ENCODE results near the gene RAB10. TPM values are rescaled to one million over a fixed set of nuclear protein-coding genes. Genes with fewer than 3 reads are reported as not detected.

The RAB10 gene
- polyA plus RNA-seq, 1 donor from 2014 or later, result 169 TPM

DNA sequence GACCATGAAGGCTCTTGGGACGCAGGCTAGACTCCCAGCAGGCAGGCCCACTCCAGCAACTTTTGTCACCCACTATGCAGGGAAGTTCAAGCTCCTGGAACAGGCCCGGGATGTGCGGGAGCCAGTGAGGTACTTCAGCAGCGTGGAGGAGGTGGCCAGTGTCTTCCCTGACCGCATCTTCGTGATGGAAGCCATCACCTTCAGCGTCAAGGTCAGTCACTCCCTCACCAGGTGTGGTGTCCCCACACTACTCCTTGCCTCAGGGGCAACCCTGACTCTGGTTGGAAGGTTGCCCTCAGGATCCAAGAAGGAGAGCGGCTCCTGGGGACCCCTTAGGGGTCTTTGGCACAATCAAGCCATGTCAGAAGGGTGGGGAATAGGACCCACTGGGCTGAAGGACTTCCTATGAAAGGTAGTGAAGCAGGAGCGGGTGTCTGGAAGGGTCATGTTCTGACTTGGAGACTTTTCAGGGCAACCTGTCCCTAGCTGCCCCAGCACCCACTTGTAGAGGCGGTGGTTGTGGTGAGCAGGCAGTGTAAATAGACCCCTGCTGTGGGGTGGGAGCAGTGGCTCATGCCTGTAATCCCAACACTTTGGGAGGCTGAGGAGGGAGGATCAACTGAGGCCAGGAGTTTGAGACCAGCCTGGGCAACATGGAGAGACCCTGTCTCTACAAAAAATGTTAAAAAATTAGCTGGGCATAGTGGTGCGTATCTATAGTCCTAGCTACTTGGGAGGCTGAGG, 149.2 kb downstream of the RAB10 start:
- H3K27me3 ChIP-seq (ENCODE audit: insufficient read depth, low read depth, low read length), result no peaks in the 10 kb centered on the region
- no peaks in the 10 kb centered on the region for H3F3A ChIP-seq (ENCODE audit: insufficient read depth, low read length, poor library complexity, severe bottlenecking)
- H4K20me1 ChIP-seq (ENCODE audit: insufficient read depth), result no peaks in the 10 kb centered on the region
- no peaks in the 10 kb centered on the region for H3K36me3 ChIP-seq (ENCODE audit: insufficient read depth, low read length)
- H2AFZ ChIP-seq (ENCODE audit: low read depth, low read length), result no peak overlapping the region
- no peak overlapping the region for H3K4me2 ChIP-seq (ENCODE audit: low read length)
- no peaks in the 10 kb centered on the region for H3K79me2 ChIP-seq (replicated peaks; ENCODE audit: insufficient read depth, low read length)
- no peak overlapping the region for H3K9ac ChIP-seq (ENCODE audit: low read length)
- no peaks in the 10 kb centered on the region for H3K9me3 ChIP-seq (ENCODE audit: low read length)
- TF ChIP-seq EP300 (conservative IDR thresholded peaks at IDR 0.05; ENCODE audit: poor library complexity, severe bottlenecking) (no peak), POLR2AphosphoS5 (IDR thresholded peaks at IDR 0.05) (no peak), RAD21 (conservative IDR thresholded peaks at IDR 0.05) (no peak), SMC3 (conservative IDR thresholded peaks at IDR 0.05; ENCODE audit: poor library complexity) (no peak), EZH2 (IDR thresholded peaks at IDR 0.05; ENCODE audit: borderline replicate concordance, insufficient read depth, low read length, poor library complexity, severe bottlenecking) (no peak)
- H3K9me2 ChIP-seq (ENCODE audit: insufficient read depth, low read length), result no peaks in the 10 kb centered on the region
- no peak overlapping the region for H3K4me3 ChIP-seq (ENCODE audit: low read length)
- H3K27ac ChIP-seq (ENCODE audit: low read length), result no peak overlapping the region

DNA sequence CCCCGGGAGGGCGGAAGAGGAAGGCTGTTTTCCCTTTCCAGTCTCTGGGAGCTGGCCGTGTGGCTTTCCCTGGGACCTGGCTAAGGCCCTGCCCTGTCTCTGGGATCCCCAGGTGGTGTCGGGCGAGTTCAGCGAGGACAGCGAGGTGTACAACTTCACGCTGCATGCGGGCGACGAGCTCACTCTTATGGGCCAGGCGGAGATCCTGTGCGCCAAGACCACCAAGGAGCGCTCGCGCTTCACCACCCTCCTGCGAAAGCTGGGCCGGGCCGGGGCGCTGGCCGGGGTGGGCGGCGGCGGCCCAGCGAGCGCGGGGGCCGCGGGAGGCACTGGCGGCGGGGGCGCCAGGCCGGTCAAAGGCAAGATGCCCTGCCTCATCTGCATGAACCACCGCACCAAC, 150.2 kb downstream of the RAB10 start:
- H3K9ac ChIP-seq (ENCODE audit: low read length), result no peak overlapping the region
- H3F3A ChIP-seq (ENCODE audit: insufficient read depth, low read length, poor library complexity, severe bottlenecking), result no peaks in the 10 kb centered on the region
- H3K4me3 ChIP-seq (ENCODE audit: low read length), result no peak overlapping the region
- no peaks in the 10 kb centered on the region for H3K79me2 ChIP-seq (replicated peaks; ENCODE audit: insufficient read depth, low read length)
- H2AFZ ChIP-seq (ENCODE audit: low read depth, low read length), result no peak overlapping the region
- no peaks in the 10 kb centered on the region for H4K20me1 ChIP-seq (ENCODE audit: insufficient read depth)
- no peaks in the 10 kb centered on the region for H3K9me2 ChIP-seq (ENCODE audit: insufficient read depth, low read length)
- H3K4me2 ChIP-seq (ENCODE audit: low read length), result no peak overlapping the region
- H3K36me3 ChIP-seq (ENCODE audit: insufficient read depth, low read length), result no peaks in the 10 kb centered on the region
- TF ChIP-seq EZH2 (IDR thresholded peaks at IDR 0.05; ENCODE audit: borderline replicate concordance, insufficient read depth, low read length, poor library complexity, severe bottlenecking) (no peak), MXI1 (conservative IDR thresholded peaks at IDR 0.05; ENCODE audit: poor library complexity, severe bottlenecking) (no peak), EP300 (conservative IDR thresholded peaks at IDR 0.05; ENCODE audit: poor library complexity, severe bottlenecking) (no peak), TAF1 (IDR thresholded peaks at IDR 0.05; ENCODE audit: low read depth) (no peak)
- TF ChIP-seq, protein P1, sequence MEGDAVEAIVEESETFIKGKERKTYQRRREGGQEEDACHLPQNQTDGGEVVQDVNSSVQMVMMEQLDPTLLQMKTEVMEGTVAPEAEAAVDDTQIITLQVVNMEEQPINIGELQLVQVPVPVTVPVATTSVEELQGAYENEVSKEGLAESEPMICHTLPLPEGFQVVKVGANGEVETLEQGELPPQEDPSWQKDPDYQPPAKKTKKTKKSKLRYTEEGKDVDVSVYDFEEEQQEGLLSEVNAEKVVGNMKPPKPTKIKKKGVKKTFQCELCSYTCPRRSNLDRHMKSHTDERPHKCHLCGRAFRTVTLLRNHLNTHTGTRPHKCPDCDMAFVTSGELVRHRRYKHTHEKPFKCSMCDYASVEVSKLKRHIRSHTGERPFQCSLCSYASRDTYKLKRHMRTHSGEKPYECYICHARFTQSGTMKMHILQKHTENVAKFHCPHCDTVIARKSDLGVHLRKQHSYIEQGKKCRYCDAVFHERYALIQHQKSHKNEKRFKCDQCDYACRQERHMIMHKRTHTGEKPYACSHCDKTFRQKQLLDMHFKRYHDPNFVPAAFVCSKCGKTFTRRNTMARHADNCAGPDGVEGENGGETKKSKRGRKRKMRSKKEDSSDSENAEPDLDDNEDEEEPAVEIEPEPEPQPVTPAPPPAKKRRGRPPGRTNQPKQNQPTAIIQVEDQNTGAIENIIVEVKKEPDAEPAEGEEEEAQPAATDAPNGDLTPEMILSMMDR (IDR thresholded peaks at IDR 0.05; ENCODE audit: poor library complexity, severe bottlenecking), result no peak
- TF ChIP-seq, protein P2, sequence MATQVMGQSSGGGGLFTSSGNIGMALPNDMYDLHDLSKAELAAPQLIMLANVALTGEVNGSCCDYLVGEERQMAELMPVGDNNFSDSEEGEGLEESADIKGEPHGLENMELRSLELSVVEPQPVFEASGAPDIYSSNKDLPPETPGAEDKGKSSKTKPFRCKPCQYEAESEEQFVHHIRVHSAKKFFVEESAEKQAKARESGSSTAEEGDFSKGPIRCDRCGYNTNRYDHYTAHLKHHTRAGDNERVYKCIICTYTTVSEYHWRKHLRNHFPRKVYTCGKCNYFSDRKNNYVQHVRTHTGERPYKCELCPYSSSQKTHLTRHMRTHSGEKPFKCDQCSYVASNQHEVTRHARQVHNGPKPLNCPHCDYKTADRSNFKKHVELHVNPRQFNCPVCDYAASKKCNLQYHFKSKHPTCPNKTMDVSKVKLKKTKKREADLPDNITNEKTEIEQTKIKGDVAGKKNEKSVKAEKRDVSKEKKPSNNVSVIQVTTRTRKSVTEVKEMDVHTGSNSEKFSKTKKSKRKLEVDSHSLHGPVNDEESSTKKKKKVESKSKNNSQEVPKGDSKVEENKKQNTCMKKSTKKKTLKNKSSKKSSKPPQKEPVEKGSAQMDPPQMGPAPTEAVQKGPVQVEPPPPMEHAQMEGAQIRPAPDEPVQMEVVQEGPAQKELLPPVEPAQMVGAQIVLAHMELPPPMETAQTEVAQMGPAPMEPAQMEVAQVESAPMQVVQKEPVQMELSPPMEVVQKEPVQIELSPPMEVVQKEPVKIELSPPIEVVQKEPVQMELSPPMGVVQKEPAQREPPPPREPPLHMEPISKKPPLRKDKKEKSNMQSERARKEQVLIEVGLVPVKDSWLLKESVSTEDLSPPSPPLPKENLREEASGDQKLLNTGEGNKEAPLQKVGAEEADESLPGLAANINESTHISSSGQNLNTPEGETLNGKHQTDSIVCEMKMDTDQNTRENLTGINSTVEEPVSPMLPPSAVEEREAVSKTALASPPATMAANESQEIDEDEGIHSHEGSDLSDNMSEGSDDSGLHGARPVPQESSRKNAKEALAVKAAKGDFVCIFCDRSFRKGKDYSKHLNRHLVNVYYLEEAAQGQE (IDR thresholded peaks at IDR 0.05; ENCODE audit: borderline replicate concordance), result no peak
- H3K27me3 ChIP-seq (ENCODE audit: insufficient read depth, low read depth, low read length), result no peaks in the 10 kb centered on the region
- H3K27ac ChIP-seq (ENCODE audit: low read length), result no peak overlapping the region
- H3K9me3 ChIP-seq (ENCODE audit: low read length), result no peaks in the 10 kb centered on the region
